ENCODE data around the gene LTBR. TPM values are rescaled to one million over a fixed set of nuclear protein-coding genes. Genes with fewer than 3 reads are reported as not detected.
"Not testable (repeated sequence)": the region's sequence is repeated elsewhere in the genome, so short reads cannot be mapped to it uniquely, and the experiment has no call there.

LTBR gene
- 177 and 186 TPM in 2 replicates for total RNA-seq

- no peak for DNase-seq (ENCODE audit: extremely low read depth, low read depth, low spot score)
Observed at GRCh38 chr12:6383572-6384498, at the start of gene LTBR. TSS of gene LTBR (plus strand) at chr12:6384162. CDS start at chr12:6384359, 197 bp downstream.

GRCh38 chr12:6334359-6334758 is 49.6 kb upstream of the LTBR start:
- no peak for DNase-seq (ENCODE audit: extremely low read depth, low read depth, low spot score)

GRCh38 chr12:6334940-6335450 is 49.0 kb upstream of the LTBR start:
- DNase-seq (ENCODE audit: extremely low read depth, low read depth, low spot score), result no peak

GRCh38 chr12:6335451-6336078 is 48.4 kb upstream of the LTBR start:
- no peak for DNase-seq (ENCODE audit: extremely low read depth, low read depth, low spot score)

- DNase-seq (ENCODE audit: extremely low read depth, low read depth, low spot score), result peak; percentile 95
Observed at GRCh38 chr12:6336079-6336888, 47.7 kb upstream of the LTBR start.

- DNase-seq (ENCODE audit: extremely low read depth, low read depth, low spot score), result no peak
Observed at GRCh38 chr12:6336889-6337853, 46.8 kb upstream of the LTBR start.

- DNase-seq (ENCODE audit: extremely low read depth, low read depth, low spot score), result no peak
Observed at GRCh38 chr12:6337958-6338433, 46.0 kb upstream of the LTBR start.

- DNase-seq (ENCODE audit: extremely low read depth, low read depth, low spot score), result not testable (repeated sequence)
Observed at GRCh38 chr12:6338536-6338935, 45.4 kb upstream of the LTBR start.

GRCh38 chr12:6338955-6339354 is 45.0 kb upstream of the LTBR start:
- no peak for DNase-seq (ENCODE audit: extremely low read depth, low read depth, low spot score)

- DNase-seq (ENCODE audit: extremely low read depth, low read depth, low spot score), result no peak
Observed at GRCh38 chr12:6340032-6340638, 43.8 kb upstream of the LTBR start.

GRCh38 chr12:6340745-6341416 is 43.1 kb upstream of the LTBR start:
- no peak for DNase-seq (ENCODE audit: extremely low read depth, low read depth, low spot score)

GRCh38 chr12:6341417-6342139 is 42.4 kb upstream of the LTBR start, which contains the start of gene TNFRSF1A:
TSS of gene TNFRSF1A (minus strand) at chr12:6342076. CDS start at chr12:6341814, 262 bp downstream.
- no peak for DNase-seq (ENCODE audit: extremely low read depth, low read depth, low spot score)

- no peak for DNase-seq (ENCODE audit: extremely low read depth, low read depth, low spot score)
Observed at GRCh38 chr12:6342140-6342889, 41.6 kb upstream of the LTBR start.

GRCh38 chr12:6343518-6343917 is 40.4 kb upstream of the LTBR start:
- DNase-seq (ENCODE audit: extremely low read depth, low read depth, low spot score), result no peak

GRCh38 chr12:6344101-6344660 is 39.8 kb upstream of the LTBR start:
- DNase-seq (ENCODE audit: extremely low read depth, low read depth, low spot score), result not testable (repeated sequence)

- peak; percentile 87 for DNase-seq (ENCODE audit: extremely low read depth, low read depth, low spot score)
Observed at GRCh38 chr12:6345319-6346091, 38.5 kb upstream of the LTBR start.

All from glomerular endothelial cell (primary cell).